Activated T-helper 17 cell treated with anti-CD3 and anti-CD28 coated beads, Interleukin-2, amount 50 U/mL, for 72 hours (primary cell): ENCODE results near the gene PRDM2. TPM values are rescaled to one million over a fixed set of nuclear protein-coding genes. Genes with fewer than 3 reads are reported as not detected.
A peak's percentile ranks its signal among the peaks of the same experiment; 100 is the strongest.

Source experiments
- ATAC-seq: fragments of 150-1000 bp; cut with Tn5 transposase; replicated peaks from 2 replicates; pipeline ENCODE4 v1.10.0; 2021; ENCODE audit warnings: mild to moderate bottlenecking, moderate library complexity
- H3K27ac Mint-ChIP-seq: one replicate; pipeline ENCODE4 v1.8.0; 2022; ENCODE audit warnings: mixed read lengths
- H3K27me3 Mint-ChIP-seq: one replicate; pipeline ENCODE4 v1.8.0; 2022; ENCODE audit warnings: mixed read lengths
- H3K36me3 Mint-ChIP-seq: one replicate; pipeline ENCODE4 v1.8.0; 2022; ENCODE audit warnings: low read depth, mild to moderate bottlenecking, mixed read lengths
- H3K4me1 Mint-ChIP-seq: one replicate; pipeline ENCODE4 v1.8.0; 2022; ENCODE audit warnings: mixed read lengths
- H3K4me3 Mint-ChIP-seq: one replicate; pipeline ENCODE4 v1.8.0; 2022; ENCODE audit warnings: mild to moderate bottlenecking, mixed read lengths
- H3K9me3 Mint-ChIP-seq: one replicate; pipeline ENCODE4 v1.8.0; 2022; ENCODE audit warnings: mixed read lengths
- total RNA-seq, 2 donors: library from RNA; stranded (reverse); gene quantifications; one replicate each; pipeline ENCODE4 v1.2.3, GENCODE V29; 2022

Gene PRDM2
- total RNA-seq, 2 donors from 2014 or later = 57.1 to 66.1 TPM

- ATAC-seq = no peak
- H3K27me3 Mint-ChIP-seq = no peaks in the 10 kb centered on the region
- H3K4me3 Mint-ChIP-seq = no peak overlapping the region
- peaks cover 40% of the 10 kb centered on the region for H3K4me1 Mint-ChIP-seq
- H3K36me3 Mint-ChIP-seq = peaks cover 10% of the 10 kb centered on the region
- H3K9me3 Mint-ChIP-seq = no peaks in the 10 kb centered on the region
- H3K27ac Mint-ChIP-seq = peak overlapping the region; percentile 73
Observed at GRCh38 chr1:13805431-13805830, 105.4 kb downstream of the PRDM2 start.

- H3K27ac Mint-ChIP-seq = peak overlapping the region; percentile 73
- no peaks in the 10 kb centered on the region for H3K27me3 Mint-ChIP-seq
- H3K4me1 Mint-ChIP-seq = peaks cover 40% of the 10 kb centered on the region
- H3K9me3 Mint-ChIP-seq = no peaks in the 10 kb centered on the region
- no peak overlapping the region for H3K4me3 Mint-ChIP-seq
- H3K36me3 Mint-ChIP-seq = peaks cover 10% of the 10 kb centered on the region
- no peak for ATAC-seq
Observed at GRCh38 chr1:13806108-13806507, 106.1 kb downstream of the PRDM2 start.

GRCh38 chr1:13807209-13807608 is 107.2 kb downstream of the PRDM2 start:
- no peak for ATAC-seq
- Mint-ChIP-seq H3K27me3 (no peaks in the 10 kb centered on the region), H3K9me3 (no peaks in the 10 kb centered on the region), H3K4me3 (no peak overlapping the region), H3K4me1 (peaks cover 47% of the 10 kb centered on the region), H3K36me3 (peaks cover 10% of the 10 kb centered on the region), H3K27ac (peak overlapping the region; percentile 73)

GRCh38 chr1:13808729-13809131 is 108.7 kb downstream of the PRDM2 start:
- Mint-ChIP-seq H3K36me3 (peaks cover 10% of the 10 kb centered on the region), H3K27me3 (no peaks in the 10 kb centered on the region), H3K4me3 (no peak overlapping the region), H3K9me3 (no peaks in the 10 kb centered on the region), H3K4me1 (peaks cover 46% of the 10 kb centered on the region), H3K27ac (peak overlapping the region; percentile 54)
- no peak for ATAC-seq

GRCh38 chr1:13809461-13810159 is 109.6 kb downstream of the PRDM2 start:
- no peak overlapping the region for H3K4me3 Mint-ChIP-seq
- H3K9me3 Mint-ChIP-seq = no peaks in the 10 kb centered on the region
- peak; percentile 83 for ATAC-seq

GRCh38 chr1:13812456-13813397 is 112.7 kb downstream of the PRDM2 start:
- Mint-ChIP-seq H3K9me3 (no peaks in the 10 kb centered on the region), H3K27ac (no peak overlapping the region), H3K4me3 (no peak overlapping the region), H3K27me3 (no peaks in the 10 kb centered on the region), H3K4me1 (peaks cover 32% of the 10 kb centered on the region), H3K36me3 (peaks cover 17% of the 10 kb centered on the region)
- peak; percentile 44 for ATAC-seq

More at GRCh38 chr1:13809461-13810159, 109.6 kb downstream of the PRDM2 start:
- peaks cover 48% of the 10 kb centered on the region for H3K4me1 Mint-ChIP-seq
- H3K36me3 Mint-ChIP-seq = peaks cover 10% of the 10 kb centered on the region
- H3K27ac Mint-ChIP-seq = peak overlapping the region; percentile 54
- H3K27me3 Mint-ChIP-seq = no peaks in the 10 kb centered on the region

GRCh38 chr1:13813398-13814012 is 113.5 kb downstream of the PRDM2 start:
- peak; percentile 52 for ATAC-seq
- H3K4me1 Mint-ChIP-seq = peaks cover 32% of the 10 kb centered on the region
- no peak overlapping the region for H3K4me3 Mint-ChIP-seq
- H3K27me3 Mint-ChIP-seq = no peaks in the 10 kb centered on the region
- H3K27ac Mint-ChIP-seq = no peak overlapping the region
- H3K9me3 Mint-ChIP-seq = no peaks in the 10 kb centered on the region
- peaks cover 19% of the 10 kb centered on the region for H3K36me3 Mint-ChIP-seq

- H3K27ac Mint-ChIP-seq = no peak overlapping the region
- no peaks in the 10 kb centered on the region for H3K9me3 Mint-ChIP-seq
- no peak for ATAC-seq
- peaks cover 17% of the 10 kb centered on the region for H3K36me3 Mint-ChIP-seq
- no peak overlapping the region for H3K4me3 Mint-ChIP-seq
- peaks cover 27% of the 10 kb centered on the region for H3K4me1 Mint-ChIP-seq
- H3K27me3 Mint-ChIP-seq = no peaks in the 10 kb centered on the region
Observed at GRCh38 chr1:13814131-13814530, 114.1 kb downstream of the PRDM2 start.

GRCh38 chr1:13816016-13816760 is 116.2 kb downstream of the PRDM2 start:
- no peaks in the 10 kb centered on the region for H3K9me3 Mint-ChIP-seq

GRCh38 chr1:13817906-13818305 is 117.9 kb downstream of the PRDM2 start:
- H3K27me3 Mint-ChIP-seq = no peaks in the 10 kb centered on the region
- no peak for ATAC-seq
- H3K36me3 Mint-ChIP-seq = peaks cover 29% of the 10 kb centered on the region
- peaks cover 6% of the 10 kb centered on the region for H3K4me1 Mint-ChIP-seq
- no peak overlapping the region for H3K27ac Mint-ChIP-seq
- H3K9me3 Mint-ChIP-seq = no peaks in the 10 kb centered on the region
- no peak overlapping the region for H3K4me3 Mint-ChIP-seq

More at GRCh38 chr1:13816016-13816760, 116.2 kb downstream of the PRDM2 start:
- Mint-ChIP-seq H3K27me3 (no peaks in the 10 kb centered on the region), H3K4me3 (no peak overlapping the region), H3K27ac (no peak overlapping the region), H3K36me3 (peaks cover 16% of the 10 kb centered on the region), H3K4me1 (peaks cover 15% of the 10 kb centered on the region)
- ATAC-seq = no peak

- Mint-ChIP-seq H3K36me3 (peaks cover 40% of the 10 kb centered on the region), H3K4me3 (no peak overlapping the region), H3K27me3 (no peaks in the 10 kb centered on the region), H3K9me3 (no peaks in the 10 kb centered on the region), H3K27ac (no peak overlapping the region), H3K4me1 (peaks cover under 1% of the 10 kb centered on the region)
- ATAC-seq = no peak
Observed at GRCh38 chr1:13818926-13819325, 118.9 kb downstream of the PRDM2 start.

- Mint-ChIP-seq H3K27me3 (no peaks in the 10 kb centered on the region), H3K4me1 (no peaks in the 10 kb centered on the region), H3K4me3 (no peak overlapping the region), H3K9me3 (no peaks in the 10 kb centered on the region), H3K27ac (no peak overlapping the region), H3K36me3 (peaks cover 47% of the 10 kb centered on the region)
- no peak for ATAC-seq
Observed at GRCh38 chr1:13819642-13820041, 119.7 kb downstream of the PRDM2 start.

- H3K36me3 Mint-ChIP-seq = peaks cover 51% of the 10 kb centered on the region
- H3K27ac Mint-ChIP-seq = no peak overlapping the region
- no peaks in the 10 kb centered on the region for H3K4me1 Mint-ChIP-seq
- no peak overlapping the region for H3K4me3 Mint-ChIP-seq
- no peaks in the 10 kb centered on the region for H3K9me3 Mint-ChIP-seq
- H3K27me3 Mint-ChIP-seq = no peaks in the 10 kb centered on the region
- no peak for ATAC-seq
Observed at GRCh38 chr1:13820055-13820454, 120.1 kb downstream of the PRDM2 start.

- no peaks in the 10 kb centered on the region for H3K27me3 Mint-ChIP-seq
- peaks cover 52% of the 10 kb centered on the region for H3K36me3 Mint-ChIP-seq
- no peak overlapping the region for H3K27ac Mint-ChIP-seq
- no peaks in the 10 kb centered on the region for H3K9me3 Mint-ChIP-seq
- ATAC-seq = no peak
- H3K4me1 Mint-ChIP-seq = no peaks in the 10 kb centered on the region
- H3K4me3 Mint-ChIP-seq = no peak overlapping the region
Observed at GRCh38 chr1:13820456-13820855, 120.5 kb downstream of the PRDM2 start.
